ENCODE results near the gene RHBDL1.

RHBDL1 gene

GRCh38 chr16:700684-701584 lies 25.5 kb downstream of the RHBDL1 start:
- no peak overlapping the region for H3K4me2 ChIP-seq (ENCODE audit: low read length)
- peaks cover 10% of the 10 kb centered on the region for H3K27me3 ChIP-seq (ENCODE audit: control insufficient read depth, insufficient read depth, low read length)
- no peaks in the 10 kb centered on the region for H3K36me3 ChIP-seq (ENCODE audit: control insufficient read depth, insufficient read depth, low read length)
- H3K4me3 ChIP-seq (ENCODE audit: low read depth, low read length), result no peak overlapping the region
- H3K27ac ChIP-seq, result no peak overlapping the region
- TF ChIP-seq, protein P1, sequence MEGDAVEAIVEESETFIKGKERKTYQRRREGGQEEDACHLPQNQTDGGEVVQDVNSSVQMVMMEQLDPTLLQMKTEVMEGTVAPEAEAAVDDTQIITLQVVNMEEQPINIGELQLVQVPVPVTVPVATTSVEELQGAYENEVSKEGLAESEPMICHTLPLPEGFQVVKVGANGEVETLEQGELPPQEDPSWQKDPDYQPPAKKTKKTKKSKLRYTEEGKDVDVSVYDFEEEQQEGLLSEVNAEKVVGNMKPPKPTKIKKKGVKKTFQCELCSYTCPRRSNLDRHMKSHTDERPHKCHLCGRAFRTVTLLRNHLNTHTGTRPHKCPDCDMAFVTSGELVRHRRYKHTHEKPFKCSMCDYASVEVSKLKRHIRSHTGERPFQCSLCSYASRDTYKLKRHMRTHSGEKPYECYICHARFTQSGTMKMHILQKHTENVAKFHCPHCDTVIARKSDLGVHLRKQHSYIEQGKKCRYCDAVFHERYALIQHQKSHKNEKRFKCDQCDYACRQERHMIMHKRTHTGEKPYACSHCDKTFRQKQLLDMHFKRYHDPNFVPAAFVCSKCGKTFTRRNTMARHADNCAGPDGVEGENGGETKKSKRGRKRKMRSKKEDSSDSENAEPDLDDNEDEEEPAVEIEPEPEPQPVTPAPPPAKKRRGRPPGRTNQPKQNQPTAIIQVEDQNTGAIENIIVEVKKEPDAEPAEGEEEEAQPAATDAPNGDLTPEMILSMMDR (IDR thresholded peaks at IDR 0.05), result no peak
- no peaks in the 10 kb centered on the region for H3K9me3 ChIP-seq (ENCODE audit: control insufficient read depth, low read length)
- no peak overlapping the region for H3K9ac ChIP-seq
- no peaks in the 10 kb centered on the region for H3K4me1 ChIP-seq
- H3K79me2 ChIP-seq, result peaks cover 31% of the 10 kb centered on the region
- H2AFZ ChIP-seq, result no peak overlapping the region

DNA sequence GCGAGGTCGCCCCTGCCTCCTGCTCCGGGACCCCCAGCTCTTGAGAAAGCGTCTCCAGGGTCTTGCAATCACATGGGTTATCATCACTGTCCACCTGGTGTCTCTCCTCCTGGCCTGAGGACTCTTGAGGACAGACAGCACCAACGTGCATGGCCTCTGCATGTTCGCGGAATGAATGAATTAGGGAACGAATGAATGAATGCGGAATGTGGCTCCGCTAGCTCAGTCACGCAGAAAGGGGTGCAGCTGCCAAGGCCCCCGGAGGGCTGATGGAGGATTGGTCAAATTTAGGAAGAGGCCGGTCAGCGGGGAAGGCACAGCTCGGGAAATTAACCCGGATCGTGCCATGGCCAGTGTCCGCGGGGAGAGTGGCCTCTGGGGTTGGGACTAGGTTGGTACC lies 26.9 kb downstream of the RHBDL1 start:
- H3K9me3 ChIP-seq (ENCODE audit: control insufficient read depth, low read length), result no peaks in the 10 kb centered on the region
- no peak overlapping the region for H3K4me3 ChIP-seq (ENCODE audit: low read depth, low read length)
- H3K79me2 ChIP-seq, result peaks cover 31% of the 10 kb centered on the region
- no peak overlapping the region for H3K4me2 ChIP-seq (ENCODE audit: low read length)
- no peaks in the 10 kb centered on the region for H3K36me3 ChIP-seq (ENCODE audit: control insufficient read depth, insufficient read depth, low read length)
- no peak overlapping the region for H3K9ac ChIP-seq
- no peak overlapping the region for H2AFZ ChIP-seq
- TF ChIP-seq, protein P1 (IDR thresholded peaks at IDR 0.05), result no peak
- H3K27ac ChIP-seq, result no peak overlapping the region
- no peaks in the 10 kb centered on the region for H3K4me1 ChIP-seq
- peaks cover 10% of the 10 kb centered on the region for H3K27me3 ChIP-seq (ENCODE audit: control insufficient read depth, insufficient read depth, low read length)

- Histone ChIP-seq H3K9ac (no peak overlapping the region), H2AFZ (no peak overlapping the region), H3K36me3 (ENCODE audit: control insufficient read depth, insufficient read depth, low read length) (no peaks in the 10 kb centered on the region), H3K27ac (no peak overlapping the region), H3K9me3 (ENCODE audit: control insufficient read depth, low read length) (no peaks in the 10 kb centered on the region), H3K4me3 (ENCODE audit: low read depth, low read length) (no peak overlapping the region), H3K79me2 (peaks cover 28% of the 10 kb centered on the region), H3K4me2 (ENCODE audit: low read length) (no peak overlapping the region), H3K27me3 (ENCODE audit: control insufficient read depth, insufficient read depth, low read length) (peaks cover 13% of the 10 kb centered on the region), H3K4me1 (no peaks in the 10 kb centered on the region)
- TF ChIP-seq, protein P1 (IDR thresholded peaks at IDR 0.05), result no peak
Observed at GRCh38 chr16:703406-703805, 27.9 kb downstream of the RHBDL1 start.

DNA sequence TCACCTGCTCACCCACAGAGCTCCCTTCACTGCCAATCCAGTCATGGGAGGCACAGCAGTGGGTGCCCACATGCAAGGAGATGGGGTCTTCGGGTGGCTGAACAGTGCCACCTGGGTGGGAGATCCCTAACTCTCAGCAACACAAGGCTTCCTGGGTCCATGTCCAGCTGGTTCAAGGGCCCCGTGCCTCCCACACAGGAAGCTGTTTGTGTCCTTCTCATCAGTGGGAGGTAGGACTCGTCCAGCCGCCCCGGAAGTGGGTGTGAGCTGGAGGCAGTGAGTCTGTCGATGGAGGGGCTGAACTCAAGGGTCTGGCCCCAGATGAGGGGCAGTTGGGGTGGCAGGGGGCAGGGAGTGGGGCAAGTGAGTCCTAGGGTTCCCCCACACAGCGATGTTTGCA lies 28.6 kb downstream of the RHBDL1 start:
- no peaks in the 10 kb centered on the region for H3K4me1 ChIP-seq
- no peak overlapping the region for H3K4me2 ChIP-seq (ENCODE audit: low read length)
- TF ChIP-seq, protein P1 (IDR thresholded peaks at IDR 0.05), result no peak
- H2AFZ ChIP-seq, result no peak overlapping the region
- H3K4me3 ChIP-seq (ENCODE audit: low read depth, low read length), result no peak overlapping the region
- no peaks in the 10 kb centered on the region for H3K9me3 ChIP-seq (ENCODE audit: control insufficient read depth, low read length)
- no peak overlapping the region for H3K9ac ChIP-seq
- peak overlapping the region; percentile 47 for H3K27ac ChIP-seq
- peaks cover 28% of the 10 kb centered on the region for H3K79me2 ChIP-seq
- no peaks in the 10 kb centered on the region for H3K36me3 ChIP-seq (ENCODE audit: control insufficient read depth, insufficient read depth, low read length)
- H3K27me3 ChIP-seq (ENCODE audit: control insufficient read depth, insufficient read depth, low read length), result peaks cover 13% of the 10 kb centered on the region
